DMS53 (cell line): Measurements from ENCODE around the gene AGBL3.
"Not testable (repeated sequence)": the region's sequence is repeated elsewhere in the genome, so short reads cannot be mapped to it uniquely, and the experiment has no call there.

ENCODE experiments used
- DNase-seq: peaks from one replicate; lab custom pipeline; 2025; lab: John Stamatoyannopoulos, UW

The AGBL3 gene

GRCh38 chr7:135168489-135169140, 182.3 kb downstream of the AGBL3 start:
- DNase-seq: no peak

- DNase-seq: peak; percentile 65
Observed at GRCh38 chr7:135169141-135169963, 183.0 kb downstream of the AGBL3 start.

GRCh38 chr7:135169964-135170273, 183.6 kb downstream of the AGBL3 start:
- no peak for DNase-seq

GRCh38 chr7:135170274-135170997, 184.1 kb downstream of the AGBL3 start, which contains the start of gene CYREN:
CYREN (minus strand) TSS chr7:135170707; CDS start chr7:135168922, 1,785 bp downstream.
- DNase-seq: peak; percentile 99

GRCh38 chr7:135170998-135171481, 184.7 kb downstream of the AGBL3 start:
- DNase-seq: not testable (repeated sequence)

GRCh38 chr7:135171581-135172291, 185.4 kb downstream of the AGBL3 start:
- not testable (repeated sequence) for DNase-seq

- DNase-seq: not testable (repeated sequence)
Observed at GRCh38 chr7:135173916-135174315, 187.6 kb downstream of the AGBL3 start.

- no peak for DNase-seq
Observed at GRCh38 chr7:135174941-135175340, 188.6 kb downstream of the AGBL3 start.

- no peak for DNase-seq
Observed at GRCh38 chr7:135175931-135176330, 189.6 kb downstream of the AGBL3 start.

GRCh38 chr7:135177028-135177696, 190.9 kb downstream of the AGBL3 start:
- no peak for DNase-seq

- DNase-seq: no peak
Observed at GRCh38 chr7:135178364-135178763, 192.1 kb downstream of the AGBL3 start.

GRCh38 chr7:135179321-135179925, 193.1 kb downstream of the AGBL3 start:
- DNase-seq: no peak

- DNase-seq: no peak
Observed at GRCh38 chr7:135180122-135180521, 193.8 kb downstream of the AGBL3 start.

- DNase-seq: peak; percentile 20
Observed at GRCh38 chr7:135181261-135181928, 195.1 kb downstream of the AGBL3 start.

GRCh38 chr7:135181929-135182678, 195.8 kb downstream of the AGBL3 start:
- DNase-seq: no peak

- DNase-seq: no peak
Observed at GRCh38 chr7:135183478-135183877, 197.2 kb downstream of the AGBL3 start.

- no peak for DNase-seq
Observed at GRCh38 chr7:135184254-135184841, 198.0 kb downstream of the AGBL3 start.
